Stimulated activated CD8-positive, alpha-beta memory T cell treated with anti-CD3 and anti-CD28 coated beads, Interleukin-15, amount 100 ng/mL, for 4 hours (primary cell): ENCODE data around the gene ZBP1.

Source experiments
- DNase-seq, 2 donors: peaks; one replicate each; pipeline ENCODE4 v3.0.0-alpha.2; 2020; ENCODE audit warnings: low read depth in 2 of 2

ZBP1 gene

DNA sequence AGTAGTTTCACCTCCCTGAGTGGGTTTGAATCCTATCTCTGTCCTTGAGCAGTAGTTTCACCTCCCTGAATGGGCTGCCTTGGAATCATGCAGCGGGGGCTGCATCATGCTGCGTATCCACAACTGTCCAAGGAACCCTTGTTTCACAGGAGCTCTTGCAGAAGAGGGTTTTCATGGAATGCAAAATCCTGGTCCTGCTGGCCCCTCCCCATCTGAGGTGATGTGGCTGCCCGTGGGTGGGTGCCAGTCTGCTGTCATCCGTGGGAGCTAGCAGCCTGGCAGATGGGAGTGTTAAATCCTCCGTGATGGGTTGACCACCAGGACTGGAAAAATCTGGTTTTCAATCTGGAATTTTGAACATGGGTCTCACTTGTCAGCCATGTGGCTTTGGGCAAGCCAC is 21.7 kb downstream of the ZBP1 start:
- DNase-seq: no peak

DNA sequence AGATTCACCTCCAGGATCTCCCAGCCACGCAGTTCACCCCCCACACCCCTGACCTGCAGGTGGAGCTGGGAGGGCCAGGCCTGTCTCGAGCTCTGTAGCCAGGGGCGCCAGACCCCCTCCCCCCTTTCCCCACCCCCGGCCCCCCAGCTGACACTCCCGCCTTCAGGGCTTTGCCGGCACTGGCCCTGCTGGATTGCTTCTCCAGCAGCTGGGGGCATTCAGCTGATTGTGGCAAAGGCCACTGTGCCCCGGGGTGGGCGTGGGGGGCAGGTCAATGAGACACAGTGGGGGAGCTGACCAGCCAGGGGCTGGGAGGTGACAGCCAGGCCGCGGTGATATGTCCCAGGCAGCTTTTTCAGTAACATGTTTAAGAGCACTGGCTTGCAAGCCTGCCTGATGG is 22.2 kb downstream of the ZBP1 start:
- DNase-seq: no peak

DNA sequence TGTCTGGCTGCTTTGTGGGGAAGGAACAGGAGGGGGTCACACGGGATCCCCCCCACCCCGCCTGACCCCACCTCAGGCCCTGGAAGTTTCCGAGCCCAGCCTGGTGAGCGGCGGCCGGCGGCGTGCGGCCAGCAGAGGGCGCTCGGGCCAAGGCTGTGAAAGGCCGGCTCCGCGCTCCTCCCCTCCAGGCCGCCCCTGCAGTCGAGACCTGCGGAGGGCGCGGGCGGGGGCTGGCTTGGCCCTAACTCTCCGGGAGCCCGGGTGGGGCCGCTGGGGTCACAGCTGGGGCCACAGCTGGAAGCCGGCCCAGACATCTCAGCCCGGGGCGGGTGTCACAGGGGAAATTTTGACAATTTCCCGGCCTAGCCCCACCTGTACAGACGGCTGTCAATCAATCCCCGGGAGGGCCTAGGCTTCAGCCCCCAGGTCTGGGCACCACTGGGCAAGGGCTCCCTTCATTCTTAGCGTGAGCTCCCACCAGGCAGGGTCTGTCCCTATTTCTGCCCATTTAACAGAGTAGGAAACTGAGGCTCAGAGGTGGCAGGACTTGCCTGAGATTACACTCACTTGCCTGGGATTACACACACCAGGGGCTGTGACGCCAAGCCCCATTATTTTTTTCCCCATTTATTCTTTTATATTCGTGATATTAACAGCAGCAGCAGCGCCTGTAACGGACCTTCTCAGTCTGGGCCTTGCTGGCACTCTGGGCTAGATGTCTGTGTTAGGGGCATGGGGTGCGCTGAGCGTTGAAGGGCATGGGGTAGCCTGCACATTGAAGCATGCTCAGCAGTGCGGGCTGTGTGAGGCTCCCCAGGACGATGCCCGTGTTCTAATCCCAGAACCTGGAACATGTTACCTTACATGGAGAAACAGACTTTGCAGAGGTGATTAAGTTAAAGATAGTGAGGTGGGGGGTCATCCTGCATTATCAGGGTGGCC is 23.0 kb downstream of the ZBP1 start:
- peak; percentile 37 to 48 for DNase-seq

DNA sequence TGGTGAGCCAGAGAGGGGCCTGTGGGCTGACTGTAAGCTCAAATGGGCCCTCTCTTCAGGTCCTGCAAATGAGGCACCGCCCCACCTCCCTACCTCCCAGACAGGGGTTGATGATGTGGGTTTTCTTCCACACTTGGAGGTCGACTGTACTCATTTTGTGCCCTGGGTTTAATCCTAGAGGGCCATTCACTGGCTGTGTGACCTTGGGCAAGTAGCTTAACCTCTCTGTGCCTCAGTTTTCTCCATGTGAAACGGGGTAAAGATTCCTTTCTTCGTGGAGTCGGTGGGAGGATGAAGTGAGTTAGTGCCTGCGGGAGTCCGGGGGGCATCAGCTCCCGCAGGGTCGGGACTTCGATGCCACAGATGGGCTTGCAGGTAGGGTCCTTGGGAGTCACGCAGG is 23.9 kb downstream of the ZBP1 start:
- DNase-seq: no peak

DNA sequence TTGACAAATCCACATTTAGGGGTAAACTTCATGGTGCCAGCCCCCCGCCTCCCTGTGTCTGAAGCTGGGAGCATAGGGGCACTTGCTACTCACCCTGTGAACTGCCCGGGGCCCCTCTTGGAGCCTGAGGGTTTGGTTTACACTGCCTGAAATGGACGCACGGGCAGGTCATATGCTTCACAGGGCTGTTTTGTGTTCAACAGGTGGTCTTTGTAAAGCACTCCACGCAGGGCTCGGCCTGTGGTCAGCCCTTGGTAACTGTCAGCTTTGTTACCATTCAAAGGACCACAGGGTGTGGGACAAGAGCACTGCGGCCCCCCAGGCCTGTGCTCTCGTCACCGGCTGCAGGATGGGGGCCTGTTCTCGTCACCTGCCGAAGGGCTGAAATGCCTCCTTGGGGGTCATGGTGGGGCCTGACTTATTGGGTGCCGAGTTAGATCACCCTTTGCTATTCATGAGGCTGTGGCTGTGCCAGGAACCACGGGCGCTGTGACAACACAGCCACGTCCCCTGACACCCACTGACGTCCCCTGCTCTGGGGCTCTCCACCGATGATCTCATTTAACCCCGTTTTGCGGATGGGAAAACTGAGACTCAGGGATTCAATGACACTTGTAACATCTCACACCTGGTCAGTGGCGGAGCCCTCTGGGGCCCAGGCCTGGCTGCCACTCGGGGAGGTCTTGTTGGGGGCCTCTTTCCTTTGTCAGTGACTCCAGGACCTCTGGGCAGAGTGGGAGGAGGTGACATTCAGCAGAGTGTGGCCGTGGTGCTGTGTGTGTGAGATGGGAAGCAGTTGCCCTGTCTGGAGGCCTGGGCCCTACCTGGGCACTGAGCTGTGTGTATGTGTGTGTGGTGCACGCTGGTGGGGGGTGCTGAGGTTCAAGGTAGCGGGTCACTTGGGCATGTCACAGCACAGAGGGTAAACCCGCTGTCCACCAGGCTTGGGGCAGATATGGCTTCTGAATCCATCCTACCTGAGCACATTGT is 24.9 kb downstream of the ZBP1 start:
- no peak for DNase-seq

DNA sequence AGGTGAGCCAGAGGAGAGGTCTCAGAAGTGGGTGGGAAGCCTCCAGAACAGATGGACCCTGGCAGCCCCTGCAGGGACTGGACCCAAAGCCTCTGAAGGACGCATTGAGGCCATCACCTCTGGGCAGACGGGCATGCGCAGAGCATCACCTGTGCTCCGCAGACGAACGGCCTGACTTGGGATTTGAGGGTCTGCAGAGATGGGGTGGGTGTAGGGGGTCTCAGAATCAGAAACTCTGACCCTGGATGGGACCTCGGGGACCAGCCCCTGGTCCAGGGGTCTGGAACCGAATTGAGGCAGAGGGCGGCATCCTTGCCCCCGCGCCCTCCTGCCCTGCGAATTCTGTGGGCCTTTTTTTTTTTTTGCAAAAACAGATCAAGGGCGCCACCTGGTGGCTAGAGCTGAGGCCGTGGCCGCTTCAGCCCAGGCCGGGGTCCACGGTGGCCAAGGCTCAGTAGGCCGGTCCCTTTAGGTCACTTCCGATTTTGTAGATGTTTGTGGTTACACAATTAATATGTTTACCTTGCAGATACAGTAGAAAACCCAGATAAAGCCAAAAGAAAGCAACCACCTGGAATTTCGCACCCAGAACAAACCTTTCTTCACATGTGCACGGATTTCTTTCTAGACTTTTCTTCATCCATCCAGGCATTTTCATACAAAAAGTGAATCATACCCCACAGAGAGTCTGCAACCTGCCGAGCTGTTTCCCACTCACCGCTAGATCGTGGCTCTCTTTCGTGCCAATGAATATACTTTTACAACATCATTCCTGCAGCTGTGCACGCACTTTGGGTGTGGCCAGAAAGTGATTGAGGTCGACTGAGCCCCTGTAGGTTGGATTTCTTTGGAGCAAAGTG is 25.9 kb downstream of the ZBP1 start:
- no peak for DNase-seq

DNA sequence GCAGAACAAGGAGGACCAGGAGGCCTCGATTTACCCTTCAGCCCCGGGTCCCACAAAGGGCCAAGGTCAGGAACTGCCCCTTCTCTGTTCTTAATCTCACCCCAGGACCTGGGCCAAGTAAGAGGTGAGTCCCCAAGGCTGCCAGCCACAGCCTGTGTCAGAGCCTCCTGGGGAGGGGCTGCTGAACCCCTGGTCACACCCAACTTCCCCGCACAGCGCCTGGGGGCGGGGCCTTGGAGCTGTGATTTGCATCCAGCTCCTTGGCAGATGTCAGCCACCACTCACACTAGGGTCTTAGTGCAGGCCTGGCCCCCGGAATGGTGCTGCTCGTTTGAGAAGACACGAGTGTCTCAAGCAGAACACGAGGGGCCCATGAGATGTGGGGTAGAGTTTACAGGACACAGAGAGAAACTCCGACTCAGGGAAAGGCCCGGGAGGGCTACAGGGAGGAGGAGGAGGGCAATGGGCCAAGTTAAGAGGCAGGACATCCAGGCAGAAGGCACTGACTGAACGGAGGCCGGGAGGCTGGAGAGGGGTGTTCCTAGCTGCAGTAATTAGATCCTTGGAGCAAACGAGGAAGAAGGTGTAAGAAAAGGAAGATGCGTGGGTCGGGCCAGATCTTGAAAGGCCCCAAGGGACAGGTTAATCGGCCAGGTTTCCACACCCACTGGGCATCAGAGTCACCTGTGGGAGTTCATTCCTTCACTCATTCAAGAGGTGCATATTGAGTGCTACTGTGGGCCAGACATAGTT is 26.9 kb downstream of the ZBP1 start:
- no peak for DNase-seq

DNA sequence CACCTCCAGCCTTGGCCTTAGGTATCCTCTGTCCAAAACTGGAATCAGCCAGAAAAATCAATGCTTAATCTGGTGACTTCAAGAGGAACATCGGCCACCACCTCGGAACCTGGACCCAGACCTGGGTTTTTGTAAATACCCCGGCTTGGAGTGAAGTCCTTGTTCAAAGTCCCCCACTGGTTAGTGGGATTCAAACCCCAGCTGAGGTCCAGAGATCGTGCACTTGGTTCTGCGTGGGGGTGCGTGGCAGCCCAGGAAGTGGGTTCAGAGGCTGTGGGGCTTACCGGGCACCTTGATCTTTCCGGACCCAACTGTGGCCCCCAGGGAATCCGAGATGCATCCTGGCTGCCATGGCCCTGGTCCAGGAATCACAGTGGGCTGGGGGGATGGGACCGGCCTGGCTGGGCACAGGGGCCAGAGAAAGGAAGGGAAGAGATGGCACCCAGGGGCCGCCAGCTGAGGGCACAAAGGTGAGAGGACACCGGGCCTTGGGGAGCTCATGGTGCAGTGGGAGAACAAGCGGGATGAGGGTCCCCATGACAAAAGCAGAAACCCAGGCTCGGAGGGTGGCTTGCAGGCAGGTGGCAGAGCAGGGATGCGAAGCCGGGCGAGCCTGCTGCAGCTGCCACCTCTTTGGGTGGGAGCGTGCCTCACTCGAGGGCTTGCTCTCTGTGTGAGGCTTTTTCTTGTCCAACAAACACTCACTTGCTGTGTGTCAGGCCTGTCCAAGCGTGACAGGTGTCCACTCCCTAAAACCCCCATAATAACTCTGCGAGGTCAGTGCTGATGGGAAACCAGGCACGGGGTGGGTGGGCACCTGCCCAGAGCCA is 27.7 kb downstream of the ZBP1 start:
- no peak for DNase-seq

DNA sequence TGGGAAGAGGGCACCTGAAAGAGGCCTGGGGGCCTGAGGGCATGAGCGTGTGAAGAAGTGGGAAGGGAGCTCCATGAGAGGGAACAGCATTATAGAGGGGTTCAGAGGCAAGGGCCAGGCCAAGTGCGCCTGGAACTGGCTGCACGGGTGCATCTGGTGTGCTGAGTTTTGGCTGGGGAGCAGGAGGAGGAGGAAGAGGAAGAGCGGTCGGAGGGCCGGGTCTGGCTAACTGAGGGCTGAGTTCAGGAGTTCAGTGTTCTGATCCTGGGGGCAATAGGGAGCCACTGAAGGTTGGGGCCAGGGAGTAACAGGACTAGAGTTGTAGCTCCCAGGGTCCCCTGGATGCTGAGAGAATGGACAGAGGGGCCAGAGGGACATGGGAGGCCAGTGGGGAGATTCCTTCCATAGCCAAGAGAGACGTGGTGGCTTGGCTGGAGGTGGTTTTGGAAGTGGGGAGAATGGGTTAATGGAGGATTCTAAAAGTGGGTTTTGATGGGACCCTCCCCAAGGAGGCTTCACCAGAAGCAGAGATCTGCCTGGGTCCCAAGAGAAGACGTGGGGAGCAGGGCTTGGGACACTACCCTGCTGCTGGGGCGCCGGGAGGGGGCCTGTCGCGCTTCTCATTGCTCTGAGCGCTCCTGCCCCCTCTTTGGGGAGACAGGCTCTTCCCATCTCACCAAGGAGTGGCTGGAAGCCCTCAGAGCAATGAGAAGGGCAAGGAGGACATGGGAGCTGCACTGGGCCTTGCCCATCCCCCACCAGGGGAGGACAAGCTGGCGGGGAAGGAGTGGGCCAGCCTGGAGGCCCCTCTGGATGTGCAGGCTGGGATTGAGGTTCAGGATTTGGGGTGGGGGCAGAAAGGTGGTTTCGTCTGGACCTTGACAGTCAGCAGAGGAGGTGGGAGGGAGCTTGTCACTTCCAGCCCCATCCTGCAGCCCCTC is 28.7 kb downstream of the ZBP1 start:
- no peak for DNase-seq

DNA sequence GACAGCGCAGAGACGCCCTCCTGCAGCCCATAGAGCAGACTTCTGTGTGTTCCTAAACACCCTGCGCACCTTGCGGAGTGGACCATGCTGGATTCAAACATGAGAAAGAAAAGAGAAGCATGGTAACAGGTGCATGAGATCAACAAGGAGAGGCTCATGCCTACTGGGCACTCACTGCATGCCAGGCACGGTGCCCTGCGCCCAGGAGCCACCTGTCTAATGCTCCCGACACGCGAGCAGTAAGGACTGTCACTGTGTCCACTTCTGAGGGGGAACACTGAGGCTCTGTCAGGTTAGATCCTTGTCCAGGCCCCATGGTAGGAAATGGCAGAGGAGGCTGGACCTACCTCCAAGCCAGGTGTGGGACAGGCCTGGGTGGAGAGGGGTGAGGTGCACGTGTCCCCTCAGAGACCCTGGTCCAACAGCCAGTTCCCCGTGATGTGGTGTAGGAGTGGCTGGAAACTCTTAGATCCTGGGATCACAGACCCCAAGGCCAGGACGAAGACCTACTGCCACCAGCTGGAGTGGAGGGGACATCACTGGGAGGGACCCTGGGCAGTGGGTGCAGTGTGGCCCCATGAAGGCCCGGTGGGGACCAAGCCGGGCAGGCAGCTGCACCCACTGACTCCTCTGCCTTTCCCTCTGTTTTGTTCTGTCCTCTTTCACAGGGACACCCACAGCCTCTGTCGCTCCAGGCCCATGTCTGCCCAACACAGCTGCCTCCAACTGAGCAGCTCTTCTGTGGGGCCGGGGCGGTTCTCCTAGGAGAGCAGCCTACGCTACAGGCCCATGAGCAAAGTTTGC is 29.5 kb downstream of the ZBP1 start:
- no peak for DNase-seq

DNA sequence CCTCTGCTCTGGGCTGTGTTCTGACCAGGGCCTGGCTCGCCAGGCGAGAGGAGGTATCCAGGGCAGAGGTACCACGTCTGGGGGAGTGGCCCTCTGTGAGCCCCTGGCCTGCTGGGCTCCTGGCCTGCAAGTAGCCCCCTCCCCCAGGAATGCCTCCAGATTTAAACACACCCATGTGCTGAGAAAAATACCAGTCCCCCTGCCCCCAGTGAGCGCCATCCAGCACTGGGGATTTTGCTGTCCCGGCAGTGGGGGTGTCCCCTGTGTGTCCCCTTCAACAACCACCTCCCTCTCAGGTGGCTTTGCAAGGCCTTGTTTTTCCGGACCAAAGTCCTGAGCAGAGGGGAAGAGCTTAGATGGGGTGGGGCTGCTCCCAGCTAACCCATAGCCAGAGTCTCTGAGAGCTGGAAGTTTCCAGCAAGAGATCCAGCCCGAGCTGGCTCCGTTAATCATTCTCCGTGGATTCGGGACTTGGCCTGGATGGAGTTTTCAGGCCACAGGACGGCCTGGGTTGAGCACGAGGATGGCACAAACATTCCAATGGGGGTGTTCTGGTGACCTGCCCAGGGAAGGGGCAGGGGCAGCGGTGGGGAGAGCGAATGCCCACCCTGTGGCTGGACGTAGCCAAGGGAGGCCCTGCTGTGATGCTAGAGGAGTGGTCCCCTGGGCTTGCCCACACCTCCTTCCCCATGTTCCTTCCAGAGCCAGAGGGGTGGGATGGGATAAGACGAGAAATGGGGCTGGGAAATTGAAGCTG is 30.3 kb downstream of the ZBP1 start:
- DNase-seq: no peak

DNA sequence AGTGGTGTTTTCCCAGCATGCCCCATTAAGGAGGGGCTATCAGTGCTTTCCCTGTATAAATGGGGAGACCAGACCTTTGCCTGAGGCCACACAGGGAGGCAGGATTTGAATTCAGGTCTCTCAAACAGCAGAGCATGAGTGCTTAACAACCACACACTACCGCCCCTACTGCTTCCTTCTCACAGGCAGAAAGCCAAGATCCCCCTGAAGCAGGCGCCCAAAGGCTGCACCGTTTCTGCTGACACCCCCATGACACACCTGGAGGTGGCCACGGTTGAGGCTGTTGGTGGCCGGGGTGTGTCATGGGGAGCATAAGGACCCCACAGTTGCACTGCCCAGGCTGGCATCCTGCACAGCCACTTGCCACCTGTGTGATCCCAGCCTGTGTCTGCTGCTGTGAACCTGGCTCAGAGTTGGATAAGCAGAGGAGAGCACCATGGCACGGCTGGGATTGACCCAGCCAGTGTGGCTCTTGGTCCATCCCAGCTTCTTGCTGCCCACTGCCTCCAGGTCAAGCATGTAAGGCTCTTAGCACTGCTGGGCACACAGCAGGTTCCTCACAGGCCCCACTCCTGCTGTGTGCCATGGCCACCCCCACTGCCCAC is 31.0 kb downstream of the ZBP1 start:
- no peak for DNase-seq

DNA sequence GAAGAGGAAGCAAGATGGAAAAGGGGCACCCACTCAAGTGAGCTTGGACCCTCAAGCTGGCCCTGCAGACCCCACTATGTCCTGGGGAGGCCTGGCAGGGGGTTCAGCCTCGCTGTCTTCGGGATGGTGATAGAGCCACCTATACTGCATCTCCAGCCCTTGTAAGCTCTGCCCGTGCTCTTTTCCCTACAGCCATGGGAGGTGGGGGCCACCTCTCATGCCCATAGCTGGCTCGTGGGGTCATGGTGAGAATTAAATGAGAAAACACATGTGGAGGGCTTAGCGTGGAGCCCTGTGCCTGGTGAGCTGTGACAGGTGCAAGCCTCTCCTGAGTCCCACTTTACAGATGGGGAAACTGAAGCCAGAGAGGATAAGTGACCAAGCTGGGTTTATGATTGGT is 31.6 kb downstream of the ZBP1 start:
- DNase-seq: no peak

DNA sequence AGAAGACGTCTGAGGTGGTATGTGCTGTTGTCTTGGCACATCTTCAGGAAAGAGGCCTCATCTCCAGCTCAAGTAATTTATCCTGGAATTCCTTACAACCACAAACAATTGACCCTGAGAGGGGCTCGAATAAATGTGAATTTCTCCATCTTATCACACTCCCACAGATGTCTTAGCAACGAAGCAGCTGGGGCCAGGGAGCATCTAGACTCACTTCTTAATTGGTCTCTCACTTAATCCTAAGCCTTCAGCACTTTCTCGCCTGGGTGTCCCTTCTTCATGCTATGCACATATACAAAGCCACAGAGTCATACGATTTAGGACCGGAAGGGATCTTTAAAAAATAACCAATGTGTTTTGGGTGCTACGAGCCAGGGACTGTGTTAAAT is 32.2 kb downstream of the ZBP1 start:
- DNase-seq: no peak

DNA sequence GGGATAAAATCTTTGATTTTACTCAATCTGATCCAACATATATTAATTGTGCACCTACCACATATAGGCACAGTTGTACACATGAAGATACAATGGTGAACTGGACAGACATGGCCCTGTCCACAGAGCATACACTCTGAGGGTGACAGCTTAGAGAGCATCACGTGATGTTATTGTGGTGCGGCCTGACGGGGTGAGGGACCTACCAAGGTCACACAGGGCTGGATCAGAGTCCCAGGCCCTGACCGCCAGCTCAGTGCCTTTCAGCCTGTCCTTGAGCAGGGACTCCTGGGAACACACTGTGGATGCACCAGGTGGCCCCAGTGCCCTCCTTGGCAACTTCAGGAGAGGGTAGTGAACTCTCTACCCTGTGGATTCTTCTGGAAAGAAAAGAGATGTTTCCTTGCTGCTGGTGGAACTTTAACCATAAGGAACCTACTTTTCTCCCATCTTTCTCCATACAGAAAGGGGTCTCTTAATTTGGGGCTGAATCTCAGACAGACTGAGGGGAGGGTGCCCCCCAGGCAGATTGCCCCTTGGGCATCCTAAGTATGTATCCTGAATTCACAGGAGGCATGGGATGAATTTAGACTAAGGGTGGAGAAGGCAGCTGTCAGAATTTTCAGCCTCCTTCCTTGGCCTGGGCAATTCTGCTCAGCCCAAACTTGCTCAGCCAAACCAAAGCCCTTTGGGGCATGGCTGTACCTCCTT is 32.8 kb downstream of the ZBP1 start:
- no peak for DNase-seq

DNA sequence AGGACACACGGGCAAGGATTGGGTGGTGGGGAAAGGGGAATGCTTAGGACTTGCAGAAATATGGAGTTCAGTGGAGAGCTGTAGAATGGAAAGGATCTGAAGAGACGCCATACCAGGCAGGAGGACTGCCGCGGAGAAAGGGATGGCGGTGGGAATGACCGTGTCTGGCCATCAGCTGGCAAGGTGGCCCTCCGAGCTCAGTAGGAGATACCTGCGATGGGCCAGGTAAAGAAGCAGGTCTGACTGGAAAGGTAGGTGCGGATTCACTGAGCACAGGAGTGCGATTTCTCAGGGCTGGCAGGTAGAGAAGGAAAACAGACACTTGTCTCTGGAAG is 33.3 kb downstream of the ZBP1 start:
- no peak for DNase-seq
